ENCODE data around the gene PRX.
A peak's percentile ranks its signal among the peaks of the same experiment; 100 is the strongest.
"Not testable (repeated sequence)": the region's sequence is repeated elsewhere in the genome, so short reads cannot be mapped to it uniquely, and the experiment has no call there.

The PRX gene

GRCh38 chr19:40444000-40444824 lies 31.0 kb upstream of the PRX start, which contains the start of gene SERTAD3:
SERTAD3 (minus strand) TSS chr19:40444335; CDS start chr19:40442080, 2,255 bp downstream.
- peak within 1 kb of the TSS; percentile 90 for H3K4me3 ChIP-seq (ENCODE audit: low read length)
- DNase-seq (ENCODE audit: low read depth): peak; percentile 92
- TF ChIP-seq CTCF (conservative IDR thresholded peaks at IDR 0.05; ENCODE audit: low read length): no peak

GRCh38 chr19:40443131-40443999 lies 30.2 kb upstream of the PRX start:
- H3K4me3 ChIP-seq (ENCODE audit: low read length): peak overlapping the region; percentile 74
- peak; percentile 100 for DNase-seq (ENCODE audit: low read depth)
- no peak for TF ChIP-seq CTCF (conservative IDR thresholded peaks at IDR 0.05; ENCODE audit: low read length)

GRCh38 chr19:40442328-40443130 lies 29.4 kb upstream of the PRX start:
- no peak for TF ChIP-seq CTCF (conservative IDR thresholded peaks at IDR 0.05; ENCODE audit: low read length)
- no peak for DNase-seq (ENCODE audit: low read depth)
- peak overlapping the region; percentile 71 for H3K4me3 ChIP-seq (ENCODE audit: low read length)

- no peak for DNase-seq (ENCODE audit: low read depth)
- TF ChIP-seq CTCF (conservative IDR thresholded peaks at IDR 0.05; ENCODE audit: low read length): no peak
- H3K4me3 ChIP-seq (ENCODE audit: low read length): peak overlapping the region; percentile 8; the same call in 1 of the 2 replicates
Observed at GRCh38 chr19:40441719-40442253, 28.6 kb upstream of the PRX start.

- no peak for TF ChIP-seq CTCF (conservative IDR thresholded peaks at IDR 0.05; ENCODE audit: low read length)
- DNase-seq (ENCODE audit: low read depth): no peak
- no peak overlapping the region for H3K4me3 ChIP-seq (ENCODE audit: low read length)
Observed at GRCh38 chr19:40438284-40438683, 25.1 kb upstream of the PRX start.

- DNase-seq (ENCODE audit: low read depth): peak; percentile 92
- TF ChIP-seq CTCF (conservative IDR thresholded peaks at IDR 0.05; ENCODE audit: low read length): no peak
- H3K4me3 ChIP-seq (ENCODE audit: low read length): peak overlapping the region; percentile 64
Observed at GRCh38 chr19:40433391-40434216, 20.4 kb upstream of the PRX start.

- not testable (repeated sequence) for DNase-seq (ENCODE audit: low read depth)
- H3K4me3 ChIP-seq (ENCODE audit: low read length): peak overlapping the region; percentile 64
Observed at GRCh38 chr19:40432760-40433159, 19.6 kb upstream of the PRX start.

Measured in AG10803 (cell line).